ENCODE data around the gene PTPRN2.

GRCh38 chr7:157904211-157904865 is 683.3 kb downstream of the PTPRN2 start:
- TF ChIP-seq CTCF (IDR thresholded peaks at IDR 0.05) (no peak), ZFX (IDR thresholded peaks at IDR 0.05; ENCODE audit: borderline replicate concordance) (no peak)
